ENCODE data around the gene ZNF496.

DNA sequence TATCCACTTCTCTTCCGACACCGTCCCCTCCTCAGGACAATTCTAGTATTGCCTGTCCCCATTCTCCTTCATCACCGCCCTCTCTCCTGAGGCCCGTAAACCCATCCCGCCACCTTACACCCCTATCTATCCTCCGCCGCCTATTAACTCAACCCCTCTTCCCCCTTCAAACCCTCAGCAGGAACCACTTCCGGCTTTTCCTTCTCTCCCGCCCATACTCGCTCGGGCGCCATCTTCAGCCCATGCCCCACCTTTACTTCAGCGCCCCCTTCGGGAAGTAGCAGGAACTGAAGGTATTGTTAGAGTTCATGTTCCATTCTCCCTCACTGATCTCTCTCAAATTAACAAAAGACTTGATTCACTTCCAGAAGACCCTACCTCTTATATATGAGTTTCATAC, 44.2 kb downstream of the ZNF496 start:
- TF ChIP-seq, protein P1, sequence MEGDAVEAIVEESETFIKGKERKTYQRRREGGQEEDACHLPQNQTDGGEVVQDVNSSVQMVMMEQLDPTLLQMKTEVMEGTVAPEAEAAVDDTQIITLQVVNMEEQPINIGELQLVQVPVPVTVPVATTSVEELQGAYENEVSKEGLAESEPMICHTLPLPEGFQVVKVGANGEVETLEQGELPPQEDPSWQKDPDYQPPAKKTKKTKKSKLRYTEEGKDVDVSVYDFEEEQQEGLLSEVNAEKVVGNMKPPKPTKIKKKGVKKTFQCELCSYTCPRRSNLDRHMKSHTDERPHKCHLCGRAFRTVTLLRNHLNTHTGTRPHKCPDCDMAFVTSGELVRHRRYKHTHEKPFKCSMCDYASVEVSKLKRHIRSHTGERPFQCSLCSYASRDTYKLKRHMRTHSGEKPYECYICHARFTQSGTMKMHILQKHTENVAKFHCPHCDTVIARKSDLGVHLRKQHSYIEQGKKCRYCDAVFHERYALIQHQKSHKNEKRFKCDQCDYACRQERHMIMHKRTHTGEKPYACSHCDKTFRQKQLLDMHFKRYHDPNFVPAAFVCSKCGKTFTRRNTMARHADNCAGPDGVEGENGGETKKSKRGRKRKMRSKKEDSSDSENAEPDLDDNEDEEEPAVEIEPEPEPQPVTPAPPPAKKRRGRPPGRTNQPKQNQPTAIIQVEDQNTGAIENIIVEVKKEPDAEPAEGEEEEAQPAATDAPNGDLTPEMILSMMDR (IDR thresholded peaks at IDR 0.05): no peak; the same call in 1 of the 2 replicates
- TF ChIP-seq POLR2AphosphoS5 (IDR thresholded peaks at IDR 0.05; ENCODE audit: low read depth, low read length) (no peak), TCF7L2 (IDR thresholded peaks at IDR 0.05; ENCODE audit: low read depth, low read length) (no peak)
